HepG2 (cell line): Measurements from ENCODE around the gene TFPI. TPM values are rescaled to one million over a fixed set of nuclear protein-coding genes. Genes with fewer than 3 reads are reported as not detected.

Source experiments
- DMAP1 ChIP-seq: IDR thresholded peaks from 2 replicates; pipeline ENCODE4 v1.6.1; 2016
- EP300 ChIP-seq, 3 experiments: sonication (generic) in 1 of 3; formaldehyde crosslinking in 1 of 3; IDR thresholded peaks; 2 replicates each; pipeline versions ENCODE4 v1.5.1 to v1.6.1; 2011 to 2020; ENCODE audit warnings: low read depth in 2 of 3, low read length in 2 of 3, borderline replicate concordance in 1 of 3, improper control_type of control experiment in 1 of 3, mild to moderate bottlenecking in 1 of 3, missing genetic modification reagents in 1 of 3, moderate library complexity in 1 of 3
- NONO ChIP-seq, 2 experiments: fragments of 450-650 bp in 1 of 2; sonication (generic) in 1 of 2; formaldehyde crosslinking in 1 of 2; IDR thresholded peaks in 1 of 2; conservative IDR thresholded peaks in 1 of 2; 2 replicates each; pipeline versions ENCODE4 v1.6.1 to v1.8.0; 2017 to 2022; ENCODE audit warnings: mild to moderate bottlenecking in 1 of 2, missing genetic modification reagents in 1 of 2, moderate library complexity in 1 of 2
- PRPF4 ChIP-seq: fragments of 200-400 bp; formaldehyde crosslinking; IDR thresholded peaks from 2 replicates; pipeline ENCODE4 v1.6.1; 2016; ENCODE audit warnings: low read length, low read depth; ENCODE audit not compliant: poor library complexity, severe bottlenecking
- SMAD9 ChIP-seq: sonication (generic); formaldehyde crosslinking; IDR thresholded peaks from 2 replicates; pipeline ENCODE4 v1.5.1; 2020; ENCODE audit warnings: mild to moderate bottlenecking, missing genetic modification reagents
- SOX13 ChIP-seq, 3 experiments: fragments of 450-650 bp in 1 of 3; sonication (generic) in 1 of 3; formaldehyde crosslinking in 1 of 3; IDR thresholded peaks in 2 of 3; conservative IDR thresholded peaks in 1 of 3; 2 replicates each; pipeline versions ENCODE4 v1.5.0 to v1.6.1; 2016 to 2020; ENCODE audit warnings: antibody characterized with exemption in 1 of 3, mild to moderate bottlenecking in 1 of 3, missing compliant biosample characterization in 1 of 3, missing genetic modification reagents in 1 of 3, moderate library complexity in 1 of 3
- TCF7 ChIP-seq: sonication (generic); IDR thresholded peaks from 2 replicates; pipeline ENCODE4 v1.6.1; 2016; ENCODE audit warnings: antibody characterized with exemption, low read depth
- ZFP41 ChIP-seq: sonication (generic); formaldehyde crosslinking; IDR thresholded peaks from 2 replicates; pipeline ENCODE4 v1.4.0; 2020; ENCODE audit warnings: mild to moderate bottlenecking, missing genetic modification reagents, borderline replicate concordance
- ZFP82 ChIP-seq: sonication (generic); formaldehyde crosslinking; IDR thresholded peaks from 2 replicates; pipeline ENCODE4 v1.5.1; 2020; ENCODE audit warnings: mild to moderate bottlenecking, missing genetic modification reagents, borderline replicate concordance
- ZNF292 ChIP-seq: sonication (generic); formaldehyde crosslinking; IDR thresholded peaks from 2 replicates; pipeline ENCODE4 v1.8.1; 2022; ENCODE audit warnings: mild to moderate bottlenecking, low read depth, missing genetic modification reagents, borderline replicate concordance
- ZNF546 ChIP-seq: sonication (generic); formaldehyde crosslinking; conservative IDR thresholded peaks from 2 replicates; pipeline ENCODE4 v1.8.1; 2023; ENCODE audit warnings: mild to moderate bottlenecking, missing genetic modification reagents
- ZNF841 ChIP-seq: sonication (generic); formaldehyde crosslinking; IDR thresholded peaks from 2 replicates; pipeline ENCODE4 v1.8.1; 2023; ENCODE audit warnings: missing genetic modification reagents, borderline replicate concordance
- polyA plus RNA-seq, 8 experiments: library from polyadenylated mRNA; depleted of rRNA in 3 of 8; stranded (reverse) in 7 of 8; unstranded in 1 of 8; fragments of >200 nt; fragmentation: Illumina TruSeq in 4 of 8; extraction: Trizol in 4 of 8; gene quantifications; 2 replicates each; pipeline versions ENCODE4 v1.2.1 to v1.2.3, GENCODE V29; 2011 to 2016; ENCODE audit warnings: low read depth in 4 of 8, missing spikeins in 1 of 8, mixed read lengths in 1 of 8; ENCODE audit not compliant: insufficient read depth in 1 of 8
- total RNA-seq, 5 experiments: library from RNA; depleted of rRNA; stranded (reverse); fragments of >200 nt; fragmentation: Illumina TruSeq; extraction: Trizol; gene quantifications; 2 replicates each; pipeline ENCODE4 v1.2.3, GENCODE V29; 2016; ENCODE audit warnings: low read depth in 1 of 5
- TF ChIP-seq, protein P1 (sequence below): sonication (generic); formaldehyde crosslinking; IDR thresholded peaks from 2 replicates; pipeline ENCODE4 v1.8.1; 2023; ENCODE audit warnings: missing genetic modification reagents, inconsistent platforms, borderline replicate concordance
- TF ChIP-seq, protein P2 (sequence below): sonication (generic); formaldehyde crosslinking; IDR thresholded peaks from 2 replicates; pipeline ENCODE4 v1.4.0; 2020; ENCODE audit warnings: missing genetic modification reagents, borderline replicate concordance
- TF ChIP-seq, protein P3 (sequence below): IDR thresholded peaks from 2 replicates; pipeline ENCODE4 v1.6.1; 2016; ENCODE audit warnings: low read depth, missing genetic modification reagents, missing compliant biosample characterization

Gene TFPI
- total and polyA plus RNA-seq, 2 of the 13 experiments (the other 11 are each of a cell fraction or from before 2014, with no cell fraction given), result 301 to 436 TPM

DNA sequence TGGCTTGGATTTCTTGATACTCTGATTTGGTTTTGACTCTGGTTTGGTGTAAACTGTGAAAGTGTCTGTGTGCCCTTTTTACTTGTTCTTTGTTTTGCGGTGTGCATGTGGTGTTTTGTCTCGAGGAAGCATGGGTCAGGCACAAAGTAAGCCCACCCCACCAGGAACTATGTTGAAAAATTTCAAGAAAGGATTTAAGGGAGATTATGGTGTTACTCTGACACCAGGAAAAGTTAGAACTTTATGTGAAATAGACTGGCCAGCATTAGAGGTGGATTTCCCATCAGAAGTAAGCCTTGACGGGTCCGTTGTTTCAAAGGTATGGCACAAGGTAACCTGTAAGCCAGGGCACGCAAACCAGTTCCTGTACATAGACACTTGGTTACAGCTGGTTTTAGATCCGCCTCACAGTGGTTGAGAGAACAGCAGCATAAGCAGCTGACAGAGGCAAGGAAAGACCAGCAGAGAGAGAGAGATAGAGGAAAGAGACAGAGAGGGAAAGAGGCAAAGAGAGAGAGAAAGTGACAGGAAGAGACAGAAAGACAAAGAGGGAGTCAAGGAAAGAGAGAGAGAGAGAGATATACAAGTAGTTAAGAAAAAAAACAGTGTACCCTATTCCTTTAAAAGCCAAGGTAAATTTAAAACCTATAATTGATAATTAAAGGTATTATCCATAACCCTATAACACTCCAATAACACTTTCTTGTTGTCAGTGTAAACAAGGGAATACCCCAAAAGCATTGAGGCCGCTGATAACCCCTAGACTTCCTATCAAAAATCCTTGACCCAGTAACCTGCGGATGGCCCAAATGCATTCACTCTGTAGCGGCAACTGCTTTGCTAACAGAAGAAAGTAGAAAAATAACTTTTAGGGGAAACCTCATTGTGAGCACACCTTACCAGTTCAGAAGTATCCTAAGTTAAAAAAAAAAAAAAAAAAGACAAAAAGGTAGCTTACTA lies 42.6 kb downstream of the TFPI start (continued):
- TF ChIP-seq, protein P1, sequence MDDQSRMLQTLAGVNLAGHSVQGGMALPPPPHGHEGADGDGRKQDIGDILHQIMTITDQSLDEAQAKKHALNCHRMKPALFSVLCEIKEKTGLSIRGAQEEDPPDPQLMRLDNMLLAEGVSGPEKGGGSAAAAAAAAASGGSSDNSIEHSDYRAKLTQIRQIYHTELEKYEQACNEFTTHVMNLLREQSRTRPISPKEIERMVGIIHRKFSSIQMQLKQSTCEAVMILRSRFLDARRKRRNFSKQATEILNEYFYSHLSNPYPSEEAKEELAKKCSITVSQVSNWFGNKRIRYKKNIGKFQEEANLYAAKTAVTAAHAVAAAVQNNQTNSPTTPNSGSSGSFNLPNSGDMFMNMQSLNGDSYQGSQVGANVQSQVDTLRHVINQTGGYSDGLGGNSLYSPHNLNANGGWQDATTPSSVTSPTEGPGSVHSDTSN, result no peak
- TF ChIP-seq ZNF292 (CRISPR knock-in tag) (no peak), PRPF4 (no peak), TCF7 (0 out of 2 replicates have a peak, but pooled peaks have one; percentile 3), ZNF841 (CRISPR knock-in tag) (0 out of 2 replicates have a peak, but pooled peaks have one; percentile 8), SOX13 (IDR thresholded peaks at IDR 0.05) (no peak), SOX13 (CRISPR knock-in tag; conservative IDR thresholded peaks at IDR 0.05 in 1 of 2, IDR thresholded peaks at IDR 0.05 in 1 of 2) (peak in 1 of 2 experiments; percentile 48; a peak in 1 of 4 replicates), NONO (IDR thresholded peaks at IDR 0.05) (no peak), NONO (CRISPR knock-in tag; conservative IDR thresholded peaks at IDR 0.05) (peak; percentile 35; the same call in 1 of the 2 replicates), DMAP1 (no peak), ZNF546 (CRISPR knock-in tag) (peak; percentile 69; the same call in 1 of the 2 replicates), SMAD9 (0 out of 2 replicates have a peak, but pooled peaks have one; percentile 3), ZFP41 (CRISPR knock-in tag) (no peak), EP300 (IDR thresholded peaks at IDR 0.05; ENCODE audit: low read depth in 2 of 2, low read length in 2 of 2) (peak in 1 of 2 experiments; percentile 48; a peak in 2 of 4 replicates), EP300 (CRISPR knock-in tag; IDR thresholded peaks at IDR 0.05; ENCODE audit: borderline replicate concordance) (no peak), ZFP82 (CRISPR knock-in tag) (0 out of 2 replicates have a peak, but pooled peaks have one; percentile 59)
- TF ChIP-seq, protein P2, sequence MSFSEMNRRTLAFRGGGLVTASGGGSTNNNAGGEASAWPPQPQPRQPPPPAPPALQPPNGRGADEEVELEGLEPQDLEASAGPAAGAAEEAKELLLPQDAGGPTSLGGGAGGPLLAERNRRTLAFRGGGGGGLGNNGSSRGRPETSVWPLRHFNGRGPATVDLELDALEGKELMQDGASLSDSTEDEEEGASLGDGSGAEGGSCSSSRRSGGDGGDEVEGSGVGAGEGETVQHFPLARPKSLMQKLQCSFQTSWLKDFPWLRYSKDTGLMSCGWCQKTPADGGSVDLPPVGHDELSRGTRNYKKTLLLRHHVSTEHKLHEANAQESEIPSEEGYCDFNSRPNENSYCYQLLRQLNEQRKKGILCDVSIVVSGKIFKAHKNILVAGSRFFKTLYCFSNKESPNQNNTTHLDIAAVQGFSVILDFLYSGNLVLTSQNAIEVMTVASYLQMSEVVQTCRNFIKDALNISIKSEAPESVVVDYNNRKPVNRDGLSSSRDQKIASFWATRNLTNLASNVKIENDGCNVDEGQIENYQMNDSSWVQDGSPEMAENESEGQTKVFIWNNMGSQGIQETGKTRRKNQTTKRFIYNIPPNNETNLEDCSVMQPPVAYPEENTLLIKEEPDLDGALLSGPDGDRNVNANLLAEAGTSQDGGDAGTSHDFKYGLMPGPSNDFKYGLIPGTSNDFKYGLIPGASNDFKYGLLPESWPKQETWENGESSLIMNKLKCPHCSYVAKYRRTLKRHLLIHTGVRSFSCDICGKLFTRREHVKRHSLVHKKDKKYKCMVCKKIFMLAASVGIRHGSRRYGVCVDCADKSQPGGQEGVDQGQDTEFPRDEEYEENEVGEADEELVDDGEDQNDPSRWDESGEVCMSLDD (CRISPR knock-in tag), result 0 out of 2 replicates have a peak, but pooled peaks have one; percentile 54
- TF ChIP-seq, protein P3, sequence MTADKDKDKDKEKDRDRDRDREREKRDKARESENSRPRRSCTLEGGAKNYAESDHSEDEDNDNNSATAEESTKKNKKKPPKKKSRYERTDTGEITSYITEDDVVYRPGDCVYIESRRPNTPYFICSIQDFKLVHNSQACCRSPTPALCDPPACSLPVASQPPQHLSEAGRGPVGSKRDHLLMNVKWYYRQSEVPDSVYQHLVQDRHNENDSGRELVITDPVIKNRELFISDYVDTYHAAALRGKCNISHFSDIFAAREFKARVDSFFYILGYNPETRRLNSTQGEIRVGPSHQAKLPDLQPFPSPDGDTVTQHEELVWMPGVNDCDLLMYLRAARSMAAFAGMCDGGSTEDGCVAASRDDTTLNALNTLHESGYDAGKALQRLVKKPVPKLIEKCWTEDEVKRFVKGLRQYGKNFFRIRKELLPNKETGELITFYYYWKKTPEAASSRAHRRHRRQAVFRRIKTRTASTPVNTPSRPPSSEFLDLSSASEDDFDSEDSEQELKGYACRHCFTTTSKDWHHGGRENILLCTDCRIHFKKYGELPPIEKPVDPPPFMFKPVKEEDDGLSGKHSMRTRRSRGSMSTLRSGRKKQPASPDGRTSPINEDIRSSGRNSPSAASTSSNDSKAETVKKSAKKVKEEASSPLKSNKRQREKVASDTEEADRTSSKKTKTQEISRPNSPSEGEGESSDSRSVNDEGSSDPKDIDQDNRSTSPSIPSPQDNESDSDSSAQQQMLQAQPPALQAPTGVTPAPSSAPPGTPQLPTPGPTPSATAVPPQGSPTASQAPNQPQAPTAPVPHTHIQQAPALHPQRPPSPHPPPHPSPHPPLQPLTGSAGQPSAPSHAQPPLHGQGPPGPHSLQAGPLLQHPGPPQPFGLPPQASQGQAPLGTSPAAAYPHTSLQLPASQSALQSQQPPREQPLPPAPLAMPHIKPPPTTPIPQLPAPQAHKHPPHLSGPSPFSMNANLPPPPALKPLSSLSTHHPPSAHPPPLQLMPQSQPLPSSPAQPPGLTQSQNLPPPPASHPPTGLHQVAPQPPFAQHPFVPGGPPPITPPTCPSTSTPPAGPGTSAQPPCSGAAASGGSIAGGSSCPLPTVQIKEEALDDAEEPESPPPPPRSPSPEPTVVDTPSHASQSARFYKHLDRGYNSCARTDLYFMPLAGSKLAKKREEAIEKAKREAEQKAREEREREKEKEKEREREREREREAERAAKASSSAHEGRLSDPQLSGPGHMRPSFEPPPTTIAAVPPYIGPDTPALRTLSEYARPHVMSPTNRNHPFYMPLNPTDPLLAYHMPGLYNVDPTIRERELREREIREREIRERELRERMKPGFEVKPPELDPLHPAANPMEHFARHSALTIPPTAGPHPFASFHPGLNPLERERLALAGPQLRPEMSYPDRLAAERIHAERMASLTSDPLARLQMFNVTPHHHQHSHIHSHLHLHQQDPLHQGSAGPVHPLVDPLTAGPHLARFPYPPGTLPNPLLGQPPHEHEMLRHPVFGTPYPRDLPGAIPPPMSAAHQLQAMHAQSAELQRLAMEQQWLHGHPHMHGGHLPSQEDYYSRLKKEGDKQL (CRISPR knock-in tag), result 0 out of 2 replicates have a peak, but pooled peaks have one; percentile 42
